RPMI8226 (cell line): ENCODE results near the gene GLCE.
"Not testable (repeated sequence)": the region's sequence is repeated elsewhere in the genome, so short reads cannot be mapped to it uniquely, and the experiment has no call there.

ENCODE experiments used
- DNase-seq: peaks from one replicate; pipeline ENCODE4 v3.0.0-alpha.2; 2015

The GLCE gene

DNA sequence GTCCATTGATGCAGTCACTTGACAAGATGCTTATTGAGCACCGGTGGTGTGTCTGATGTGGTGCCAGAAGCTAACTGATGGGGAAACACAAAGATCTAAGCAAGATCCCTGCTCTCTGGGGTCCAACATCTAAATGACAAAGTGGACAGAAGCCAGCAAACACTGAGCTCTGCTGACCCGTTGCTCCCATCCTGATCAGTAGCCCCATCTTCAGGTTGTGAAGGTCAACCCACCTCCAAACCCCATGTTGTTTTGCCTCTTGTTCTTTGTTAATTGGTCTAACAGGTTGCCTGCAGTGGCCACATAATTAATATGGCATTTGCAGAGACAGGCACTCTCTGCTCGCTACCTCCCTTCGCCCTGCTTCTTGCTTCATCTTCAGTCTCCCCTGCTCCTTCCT lies 21.5 kb upstream of the GLCE start:
- DNase-seq = no peak

DNA sequence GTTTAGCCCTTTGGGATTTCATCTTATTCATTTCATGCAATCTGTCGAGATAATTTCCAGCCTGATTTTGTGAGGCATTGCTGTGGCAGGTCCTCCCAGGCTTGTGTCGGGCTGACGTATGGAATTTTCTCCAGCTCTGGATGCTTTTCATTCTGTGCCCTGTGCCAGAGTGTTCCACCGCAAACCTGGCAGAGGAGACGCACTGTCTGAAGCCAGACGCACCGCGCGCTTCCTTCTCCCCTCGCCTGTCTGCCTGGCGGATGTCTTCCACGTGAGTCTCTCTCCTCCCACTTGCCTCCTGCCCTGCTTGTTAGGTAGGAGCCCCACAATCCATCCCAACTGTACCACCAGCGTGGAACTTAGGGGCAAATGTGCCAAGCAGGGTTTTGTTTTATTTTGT lies 20.1 kb upstream of the GLCE start:
- DNase-seq = no peak

GRCh38 chr15:69141286-69141701 lies 19.1 kb upstream of the GLCE start:
- DNase-seq = no peak

GRCh38 chr15:69141833-69142232 lies 18.6 kb upstream of the GLCE start:
- DNase-seq = no peak

DNA sequence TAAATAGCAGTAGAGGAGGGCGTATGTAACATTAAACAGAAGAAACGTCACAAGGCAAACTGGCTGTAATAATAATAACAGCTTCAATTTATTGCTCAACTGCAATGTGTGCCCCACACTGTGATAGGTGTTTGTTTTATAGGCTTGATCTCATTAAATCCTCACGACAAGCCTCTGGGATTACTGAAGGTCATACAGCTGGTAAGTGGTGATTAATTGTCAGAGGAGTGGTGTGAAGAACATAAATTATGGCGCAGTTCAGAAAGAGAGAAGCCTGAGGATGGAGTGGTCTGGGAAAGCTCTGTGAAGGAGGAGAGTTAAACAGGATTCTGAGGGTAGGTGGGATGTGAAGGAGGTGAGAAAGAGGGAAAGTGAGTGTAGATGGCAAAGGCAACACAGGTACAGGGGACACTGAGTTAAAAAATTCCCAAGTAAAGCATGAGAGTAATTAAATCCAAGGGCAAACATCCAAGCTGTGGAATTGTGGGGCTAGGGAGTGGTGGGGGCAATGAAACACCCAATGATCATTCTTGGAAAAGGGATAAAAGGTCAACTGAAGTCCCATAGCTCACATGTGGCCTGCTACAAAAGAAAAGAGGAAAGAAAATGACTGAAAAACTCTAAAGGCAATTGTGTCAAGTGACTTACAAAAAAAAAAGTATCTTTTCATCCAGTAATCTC lies 16.5 kb upstream of the GLCE start:
- no peak for DNase-seq

DNA sequence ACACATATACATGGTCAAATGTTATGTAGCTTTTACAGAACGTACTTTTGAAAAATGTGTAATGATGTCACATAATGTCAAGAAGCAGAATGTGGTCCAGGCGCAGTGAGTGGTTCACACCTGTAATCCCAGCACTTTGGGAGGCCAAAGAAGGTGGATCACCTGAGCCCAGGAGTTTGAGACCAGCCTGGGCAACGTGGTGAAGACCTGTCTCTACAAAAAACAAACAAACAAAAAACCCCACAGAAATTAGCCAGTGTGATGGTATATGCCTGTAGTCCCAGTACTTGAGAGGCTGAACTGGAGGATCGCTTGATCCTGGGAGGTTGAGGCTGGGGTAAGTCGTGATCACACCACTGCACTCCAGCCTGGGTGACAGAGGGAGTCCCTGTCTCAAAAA lies 15.9 kb upstream of the GLCE start:
- no peak for DNase-seq

DNA sequence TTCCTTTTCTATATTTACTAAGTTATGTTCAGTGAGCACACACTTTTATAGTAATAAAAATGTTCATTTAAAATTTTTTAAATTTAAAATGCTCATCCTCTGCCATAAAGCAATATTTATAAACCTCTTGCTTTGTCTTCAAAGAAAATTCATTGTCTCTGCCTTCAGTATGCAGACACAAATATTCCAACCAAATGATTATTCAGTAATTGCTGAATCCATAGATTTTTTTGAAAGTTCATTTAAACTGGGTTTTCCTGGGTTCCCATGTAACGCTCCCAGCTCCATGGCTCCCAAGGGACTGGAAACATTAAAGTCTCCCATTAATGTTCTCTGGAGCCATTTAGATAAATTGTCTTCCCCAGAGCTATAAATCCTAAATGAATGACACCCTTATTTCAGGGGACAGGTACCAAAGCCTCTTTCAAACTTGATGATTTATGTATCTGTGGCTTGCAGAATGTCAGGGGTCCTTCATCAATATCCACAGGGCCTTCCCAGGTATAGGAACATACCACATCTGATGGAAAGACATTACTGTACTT lies 15.2 kb upstream of the GLCE start:
- no peak for DNase-seq

DNA sequence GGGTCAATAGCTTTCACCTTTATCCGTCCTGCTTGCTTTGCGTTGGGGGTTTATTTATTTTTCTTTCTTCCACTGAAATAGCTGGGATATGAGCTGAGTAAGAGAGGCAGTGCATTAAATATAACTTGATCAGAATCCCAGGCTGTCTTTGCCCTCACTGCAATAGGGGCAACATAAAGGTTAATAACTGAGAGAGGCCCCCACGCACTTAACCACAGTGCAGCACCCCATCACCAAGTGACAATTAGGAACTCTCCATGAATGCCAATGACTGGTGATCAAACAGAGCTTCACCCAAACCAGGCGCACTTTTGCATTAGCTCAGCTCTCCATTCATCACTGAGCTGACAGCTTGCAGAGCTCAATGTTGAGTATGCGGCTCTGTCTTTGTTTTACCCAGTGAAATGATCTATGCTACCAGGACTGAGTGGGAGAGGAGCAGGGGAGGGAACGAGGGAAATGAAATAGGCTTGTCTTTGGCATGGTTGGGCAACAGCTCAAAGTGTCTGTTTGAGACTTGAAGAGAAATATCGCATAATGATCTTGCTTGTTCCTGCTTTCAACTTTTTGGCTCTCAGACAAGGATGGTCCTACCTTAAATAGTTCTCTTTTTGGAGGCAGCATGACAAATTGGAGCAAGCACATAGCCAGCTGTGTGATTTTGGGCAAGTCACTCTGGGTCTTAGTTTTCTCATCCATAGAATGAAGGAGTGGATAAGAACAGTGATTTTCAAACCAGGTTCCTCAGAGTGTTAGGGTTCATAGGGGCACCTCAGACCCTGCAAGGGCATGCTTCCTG lies 14.5 kb upstream of the GLCE start:
- DNase-seq = no peak

DNA sequence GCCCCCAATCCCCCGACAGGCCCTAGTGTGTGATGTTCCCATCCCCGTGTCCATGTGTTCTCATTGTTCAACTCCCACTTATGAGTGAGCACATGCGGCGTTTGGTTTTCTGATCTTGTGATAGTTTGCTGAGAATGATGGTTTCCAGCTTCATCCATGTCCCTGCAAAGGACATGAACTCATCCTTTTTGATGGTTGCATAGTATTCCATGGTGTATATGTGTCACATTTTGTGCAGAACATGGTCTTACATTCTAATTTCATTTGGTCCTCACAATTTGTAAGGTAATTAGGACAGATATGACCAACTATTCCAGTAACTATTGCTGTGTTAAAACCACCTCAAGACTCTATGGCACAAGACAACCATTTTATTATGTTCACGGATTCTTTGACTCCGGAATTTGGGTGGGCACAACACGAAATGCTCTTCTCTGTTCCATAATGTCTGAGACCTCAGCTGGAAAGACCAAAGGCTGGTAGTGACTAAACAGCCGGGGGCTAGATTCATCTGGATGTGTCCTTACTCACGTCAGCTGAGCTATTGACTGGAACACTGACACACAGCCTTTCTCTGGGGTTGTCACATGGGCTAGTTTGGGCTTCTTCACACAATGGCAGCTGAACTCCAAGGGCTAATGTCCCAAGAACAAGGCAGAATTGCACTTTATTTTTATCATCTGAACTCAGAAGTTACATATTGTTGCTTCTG lies 13.6 kb upstream of the GLCE start:
- DNase-seq = no peak

- DNase-seq = no peak
Observed at GRCh38 chr15:69148465-69148864, 12.0 kb upstream of the GLCE start.

- no peak for DNase-seq
Observed at GRCh38 chr15:69149163-69149562, 11.3 kb upstream of the GLCE start.

DNA sequence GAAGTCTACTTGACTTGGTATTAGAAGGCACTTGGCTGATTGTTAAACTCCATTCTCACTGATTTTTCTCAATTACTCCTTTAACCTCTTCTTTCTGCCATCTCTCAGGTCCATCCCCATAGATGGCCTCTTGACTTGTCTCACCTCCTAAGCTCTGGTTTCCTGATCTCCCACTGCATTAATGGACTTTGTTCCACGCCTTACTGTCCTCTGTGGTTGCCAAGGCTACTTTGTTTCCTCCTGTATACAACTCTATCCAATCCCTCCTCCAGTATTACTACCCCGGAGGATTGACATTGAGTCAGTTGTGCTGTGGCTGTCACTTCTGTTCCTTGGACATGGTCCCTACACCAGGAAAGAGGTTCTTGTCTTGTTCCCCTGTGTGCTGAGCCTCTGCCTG lies 10.6 kb upstream of the GLCE start:
- DNase-seq = no peak

- DNase-seq = no peak
Observed at GRCh38 chr15:69150336-69150735, 10.1 kb upstream of the GLCE start.

DNA sequence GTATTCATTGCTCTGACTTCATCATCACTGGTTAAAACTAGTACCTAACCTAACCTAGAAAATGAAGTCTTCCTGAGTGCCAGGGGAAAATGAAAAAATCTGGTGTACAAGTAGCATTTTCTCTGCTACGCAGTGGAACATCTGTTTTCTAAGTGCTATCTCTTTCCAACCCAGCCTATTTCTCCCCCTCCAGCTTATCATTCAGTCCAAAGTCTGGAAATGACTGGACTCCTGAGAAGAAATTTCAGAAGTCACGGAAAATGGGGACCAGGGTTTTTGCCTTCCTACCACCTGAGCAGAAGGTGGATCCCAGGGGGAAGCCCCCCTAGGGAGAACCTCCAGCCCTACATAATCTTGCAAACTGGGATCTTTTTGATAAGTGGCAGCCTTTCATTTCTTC lies 9.6 kb upstream of the GLCE start:
- no peak for DNase-seq

DNA sequence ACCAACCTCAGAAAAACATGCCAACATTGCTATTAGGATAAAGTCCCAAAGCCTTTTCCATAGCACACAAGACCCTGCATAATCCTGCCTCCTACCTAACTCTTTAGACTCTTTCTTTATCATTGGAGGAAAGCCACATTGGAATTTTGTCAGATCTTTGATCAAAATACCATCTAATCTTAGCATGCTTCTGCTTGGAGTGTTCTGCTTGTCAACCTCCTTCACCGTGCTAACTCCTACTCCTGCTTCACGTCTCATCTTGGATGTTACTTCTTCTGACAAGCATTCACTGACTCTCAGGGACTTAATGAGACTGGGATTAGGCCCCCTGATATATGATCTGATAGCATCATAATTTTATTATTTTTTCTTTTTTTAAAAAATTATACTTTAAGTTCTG lies 7.4 kb upstream of the GLCE start:
- DNase-seq = no peak

GRCh38 chr15:69153587-69153986 lies 6.8 kb upstream of the GLCE start:
- DNase-seq = not testable (repeated sequence)

DNA sequence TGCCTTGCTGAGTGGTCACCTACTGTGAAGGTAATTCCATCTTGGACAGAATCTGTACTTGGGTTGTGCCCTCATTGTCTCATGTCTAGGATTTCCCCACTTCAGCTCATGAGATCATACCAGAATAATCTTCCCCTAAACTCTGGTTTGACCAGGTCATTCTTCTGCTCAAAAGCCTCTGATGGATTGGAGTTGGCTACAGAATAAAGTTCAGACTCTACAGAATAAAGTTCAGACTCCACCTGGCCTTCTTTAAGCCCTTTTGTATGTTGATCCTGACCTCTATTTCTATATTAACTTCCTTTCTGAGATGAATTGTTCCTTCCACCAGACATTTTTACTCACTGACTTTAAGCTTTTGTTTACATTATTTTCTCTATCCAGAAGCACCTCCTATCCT lies 6.4 kb upstream of the GLCE start:
- no peak for DNase-seq

GRCh38 chr15:69154684-69155083 lies 5.8 kb upstream of the GLCE start:
- DNase-seq = no peak

DNA sequence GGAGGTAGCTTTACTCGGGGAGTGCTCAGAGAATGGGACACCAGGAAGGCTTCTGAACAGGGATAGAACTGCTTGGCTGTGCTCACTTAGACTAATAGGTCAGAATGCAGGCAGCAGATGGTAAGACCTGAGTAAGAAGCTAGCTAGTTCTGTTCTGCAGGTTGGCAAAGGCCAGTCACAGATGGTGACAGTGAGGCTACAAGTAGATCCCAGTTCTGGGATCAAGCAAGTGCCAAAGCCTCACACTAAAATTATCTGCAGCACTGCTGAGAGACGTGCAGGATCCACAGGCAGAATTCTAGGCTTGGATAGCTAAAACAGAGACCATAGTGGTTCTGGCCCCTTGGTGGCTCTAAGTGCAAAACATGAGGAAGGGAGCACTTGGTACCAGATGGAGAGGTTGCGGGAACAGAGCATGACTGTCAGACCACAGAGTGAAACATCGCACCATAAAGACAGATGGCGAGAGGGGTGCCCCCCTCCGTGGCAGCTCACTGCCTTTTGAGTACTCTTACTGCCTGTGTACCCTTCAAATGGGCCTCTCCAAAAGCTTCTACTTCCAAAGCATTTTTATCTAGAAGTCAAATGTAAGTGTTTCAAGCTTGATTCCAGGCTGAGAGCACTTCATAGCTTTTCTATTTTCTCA lies 3.6 kb upstream of the GLCE start:
- DNase-seq = no peak

DNA sequence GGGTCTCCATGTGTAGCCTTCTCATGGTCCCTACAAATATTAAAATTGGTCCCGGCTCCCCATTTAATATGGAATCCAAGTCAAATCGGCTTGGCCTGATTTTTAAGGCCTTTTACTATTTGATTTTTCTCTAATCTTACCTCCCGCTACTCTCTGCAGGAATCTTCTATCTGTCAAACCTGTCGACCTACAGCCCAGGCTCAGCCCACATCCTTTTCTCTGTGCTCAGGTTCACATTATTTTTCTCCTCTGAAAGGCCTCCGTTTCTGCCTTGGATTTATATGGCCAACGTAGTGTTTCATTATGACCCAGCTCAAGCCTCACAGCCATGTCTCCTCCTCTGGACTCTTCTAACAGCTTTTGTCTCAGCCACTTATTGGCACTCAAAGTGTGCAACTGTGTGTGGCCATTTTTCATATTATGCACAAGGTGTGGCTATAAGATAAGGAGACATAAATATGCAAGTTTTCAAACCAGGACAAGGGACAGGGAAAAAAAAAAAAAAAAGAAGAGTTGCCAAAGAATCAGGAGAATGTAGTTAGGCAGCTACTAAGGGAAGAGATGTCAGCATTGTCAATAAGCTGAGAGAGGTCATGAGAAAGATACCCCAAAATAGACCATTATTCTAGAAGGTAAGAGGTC lies 2.1 kb upstream of the GLCE start:
- no peak for DNase-seq

DNA sequence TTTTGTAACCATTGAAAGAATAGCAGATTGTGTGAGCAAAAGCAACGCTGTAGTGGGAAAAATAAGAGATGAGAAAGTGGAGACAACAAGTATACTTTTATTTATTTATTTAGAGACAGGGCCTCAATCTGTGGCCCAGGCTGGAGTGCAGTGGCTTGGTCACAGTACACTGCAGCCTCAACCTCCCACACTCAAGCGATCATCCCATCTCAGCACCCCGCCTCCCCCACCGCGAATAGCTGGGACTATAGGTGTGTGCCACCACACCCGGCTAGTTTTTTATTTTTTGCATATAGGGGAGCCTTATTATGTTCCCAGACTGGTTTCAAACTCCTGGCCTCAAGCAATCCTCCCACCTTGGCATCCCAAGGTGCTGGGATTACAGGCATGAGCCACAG lies 1.6 kb upstream of the GLCE start:
- no peak for DNase-seq

GRCh38 chr15:69159805-69160140 lies 662 bp upstream of the GLCE start:
- DNase-seq = no peak
